ENCODE results near the gene PTPRA. TPM values are rescaled to one million over a fixed set of nuclear protein-coding genes. Genes with fewer than 3 reads are reported as not detected.

The PTPRA gene
- polyA plus RNA-seq, 1 donor (not counting 4 experiments of a cell fraction or from before 2014, with no cell fraction given), result 53.3 TPM

DNA sequence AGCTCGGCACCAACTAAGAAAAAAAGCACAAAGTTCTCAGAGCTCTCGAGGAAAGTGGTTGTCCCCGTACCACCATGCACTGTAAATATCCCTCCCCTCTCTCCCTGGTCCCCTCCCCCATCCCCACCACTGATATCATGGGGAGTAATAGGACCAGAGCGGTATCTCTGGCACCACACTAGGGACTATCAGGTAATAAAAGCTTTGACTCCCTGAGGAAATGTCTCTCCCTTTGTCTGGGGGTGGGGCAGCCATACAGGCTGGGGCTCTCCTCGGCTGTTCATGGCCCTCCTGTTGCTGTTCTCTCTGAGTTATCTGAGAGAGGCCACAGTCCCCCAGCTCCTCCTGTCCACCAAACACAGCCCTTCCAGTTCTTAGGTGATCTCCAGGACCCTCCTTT is 165.2 kb downstream of the PTPRA start:
- Histone ChIP-seq H3K9me3 (ENCODE audit: control insufficient read depth, low read depth, low read length) (no peaks in the 10 kb centered on the region), H3K27ac (ENCODE audit: control insufficient read depth, insufficient read depth, low read length) (no peak overlapping the region), H3K4me1 (ENCODE audit: control insufficient read depth, extremely low read depth, insufficient read depth, low read length) (no peaks in the 10 kb centered on the region), H2AFZ (ENCODE audit: control insufficient read depth, low read length) (no peak overlapping the region), H3K4me2 (ENCODE audit: control insufficient read depth, extremely low read depth, insufficient read depth, low read depth, low read length) (no peak overlapping the region), H3K79me2 (ENCODE audit: control insufficient read depth, insufficient read depth, low read length) (no peaks in the 10 kb centered on the region), H3K36me3 (ENCODE audit: control insufficient read depth in 2 of 2, extremely low read depth in 1 of 2, insufficient read depth in 2 of 2, low read length in 2 of 2) (peaks cover 32 to 44% of the 10 kb centered on the region in 2 experiments), H3K4me3 (ENCODE audit: control insufficient read depth in 2 of 3, extremely low read depth in 1 of 3, insufficient read depth in 2 of 3, low read depth in 1 of 3, low read length in 3 of 3) (no peak overlapping the region), H3K9me1 (ENCODE audit: control insufficient read depth, extremely low read depth, insufficient read depth, low read length) (no peaks in the 10 kb centered on the region), H4K20me1 (ENCODE audit: control insufficient read depth, extremely low read depth, insufficient read depth, low read length) (no peaks in the 10 kb centered on the region), H3K9ac (ENCODE audit: control insufficient read depth, extremely low read depth, insufficient read depth, low read length) (no peak overlapping the region), H3K27me3 (ENCODE audit: control insufficient read depth, extremely low read depth, insufficient read depth, low read length) (no peaks in the 10 kb centered on the region)
- no peak for TF ChIP-seq EZH2 (IDR thresholded peaks at IDR 0.05; ENCODE audit: low read length)
- TF ChIP-seq, protein P1, sequence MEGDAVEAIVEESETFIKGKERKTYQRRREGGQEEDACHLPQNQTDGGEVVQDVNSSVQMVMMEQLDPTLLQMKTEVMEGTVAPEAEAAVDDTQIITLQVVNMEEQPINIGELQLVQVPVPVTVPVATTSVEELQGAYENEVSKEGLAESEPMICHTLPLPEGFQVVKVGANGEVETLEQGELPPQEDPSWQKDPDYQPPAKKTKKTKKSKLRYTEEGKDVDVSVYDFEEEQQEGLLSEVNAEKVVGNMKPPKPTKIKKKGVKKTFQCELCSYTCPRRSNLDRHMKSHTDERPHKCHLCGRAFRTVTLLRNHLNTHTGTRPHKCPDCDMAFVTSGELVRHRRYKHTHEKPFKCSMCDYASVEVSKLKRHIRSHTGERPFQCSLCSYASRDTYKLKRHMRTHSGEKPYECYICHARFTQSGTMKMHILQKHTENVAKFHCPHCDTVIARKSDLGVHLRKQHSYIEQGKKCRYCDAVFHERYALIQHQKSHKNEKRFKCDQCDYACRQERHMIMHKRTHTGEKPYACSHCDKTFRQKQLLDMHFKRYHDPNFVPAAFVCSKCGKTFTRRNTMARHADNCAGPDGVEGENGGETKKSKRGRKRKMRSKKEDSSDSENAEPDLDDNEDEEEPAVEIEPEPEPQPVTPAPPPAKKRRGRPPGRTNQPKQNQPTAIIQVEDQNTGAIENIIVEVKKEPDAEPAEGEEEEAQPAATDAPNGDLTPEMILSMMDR (optimal IDR thresholded peaks at IDR 0.05 in 1 of 3, IDR thresholded peaks at IDR 0.05 in 1 of 3, conservative IDR thresholded peaks at IDR 0.05 in 1 of 3; ENCODE audit: extremely low read depth in 1 of 3, insufficient read depth in 2 of 3, low read length in 3 of 3), result no peak
- dilution Hi-C loops (cut with MboI; ENCODE audit: extremely low pct_ligation_motif_present, low sequenced_read_pairs), result no loop called here
- DNase-seq (ENCODE audit: low read depth, low spot score) (no peak), FAIRE-seq (no peak)

DNA sequence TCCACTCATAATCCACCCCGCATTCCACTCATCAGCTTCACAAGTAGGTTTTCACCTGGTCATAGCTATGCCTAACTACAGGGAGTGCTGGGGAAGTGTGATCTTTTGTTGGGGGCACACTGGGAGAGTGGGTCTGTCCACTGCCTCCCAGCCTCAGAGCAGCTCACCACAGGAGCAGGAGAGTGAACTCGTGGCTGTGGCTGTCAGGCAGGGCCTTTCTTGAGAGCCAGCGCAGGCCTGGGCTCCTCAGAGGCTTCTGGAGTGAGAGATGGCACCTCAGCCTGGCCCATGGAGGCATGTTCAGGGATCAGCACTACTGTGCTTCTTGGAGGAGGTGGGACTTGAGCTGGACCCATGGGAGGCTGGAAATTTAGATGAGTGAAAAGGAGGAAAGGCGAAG is 166.1 kb downstream of the PTPRA start:
- H4K20me1 ChIP-seq (ENCODE audit: control insufficient read depth, extremely low read depth, insufficient read depth, low read length), result no peaks in the 10 kb centered on the region
- TF ChIP-seq EZH2 (IDR thresholded peaks at IDR 0.05; ENCODE audit: low read length), result no peak
- TF ChIP-seq, protein P1 (optimal IDR thresholded peaks at IDR 0.05 in 1 of 3, IDR thresholded peaks at IDR 0.05 in 1 of 3, conservative IDR thresholded peaks at IDR 0.05 in 1 of 3; ENCODE audit: extremely low read depth in 1 of 3, insufficient read depth in 2 of 3, low read length in 3 of 3), result no peak
- no peaks in the 10 kb centered on the region for H3K27me3 ChIP-seq (ENCODE audit: control insufficient read depth, extremely low read depth, insufficient read depth, low read length)
- H3K79me2 ChIP-seq (ENCODE audit: control insufficient read depth, insufficient read depth, low read length), result no peaks in the 10 kb centered on the region
- no peak overlapping the region for H3K9ac ChIP-seq (ENCODE audit: control insufficient read depth, extremely low read depth, insufficient read depth, low read length)
- dilution Hi-C loops (cut with MboI; ENCODE audit: extremely low pct_ligation_motif_present, low sequenced_read_pairs), result no loop called here
- H3K36me3 ChIP-seq (ENCODE audit: control insufficient read depth in 2 of 2, extremely low read depth in 1 of 2, insufficient read depth in 2 of 2, low read length in 2 of 2), result peaks cover 32 to 44% of the 10 kb centered on the region in 2 experiments
- no peak overlapping the region for H3K27ac ChIP-seq (ENCODE audit: control insufficient read depth, insufficient read depth, low read length)
- DNase-seq (ENCODE audit: low read depth, low spot score) (no peak), FAIRE-seq (no peak)
- H3K9me1 ChIP-seq (ENCODE audit: control insufficient read depth, extremely low read depth, insufficient read depth, low read length), result no peaks in the 10 kb centered on the region
- no peaks in the 10 kb centered on the region for H3K9me3 ChIP-seq (ENCODE audit: control insufficient read depth, low read depth, low read length)
- H2AFZ ChIP-seq (ENCODE audit: control insufficient read depth, low read length), result no peak overlapping the region
- no peak overlapping the region for H3K4me3 ChIP-seq (ENCODE audit: control insufficient read depth in 2 of 3, extremely low read depth in 1 of 3, insufficient read depth in 2 of 3, low read depth in 1 of 3, low read length in 3 of 3)
- H3K4me2 ChIP-seq (ENCODE audit: control insufficient read depth, extremely low read depth, insufficient read depth, low read depth, low read length), result no peak overlapping the region
- no peaks in the 10 kb centered on the region for H3K4me1 ChIP-seq (ENCODE audit: control insufficient read depth, extremely low read depth, insufficient read depth, low read length)

Measured in keratinocyte (primary cell).